ENCODE data around the gene AMIGO3. TPM values are rescaled to one million over a fixed set of nuclear protein-coding genes. Genes with fewer than 3 reads are reported as not detected.

AMIGO3 gene
- total RNA-seq, 3 donors from 2014 or later, result not detected

GRCh38 chr3:49683162-49683561, 36.3 kb downstream of the AMIGO3 start:
- intact Hi-C loops (cut with DNase I, micrococcal nuclease), result no loop called here
- no peak for TF ChIP-seq CTCF (IDR thresholded peaks at IDR 0.05)
- no peak for DNase-seq
- Histone ChIP-seq H3K36me3 (ENCODE audit: low read depth) (peaks cover 10% of the 10 kb centered on the region), H3K4me3 (no peak overlapping the region), H3K4me1 (ENCODE audit: low read depth) (peaks cover 2% of the 10 kb centered on the region), H3K9me3 (no peaks in the 10 kb centered on the region)
- ATAC-seq, result no peak

DNA sequence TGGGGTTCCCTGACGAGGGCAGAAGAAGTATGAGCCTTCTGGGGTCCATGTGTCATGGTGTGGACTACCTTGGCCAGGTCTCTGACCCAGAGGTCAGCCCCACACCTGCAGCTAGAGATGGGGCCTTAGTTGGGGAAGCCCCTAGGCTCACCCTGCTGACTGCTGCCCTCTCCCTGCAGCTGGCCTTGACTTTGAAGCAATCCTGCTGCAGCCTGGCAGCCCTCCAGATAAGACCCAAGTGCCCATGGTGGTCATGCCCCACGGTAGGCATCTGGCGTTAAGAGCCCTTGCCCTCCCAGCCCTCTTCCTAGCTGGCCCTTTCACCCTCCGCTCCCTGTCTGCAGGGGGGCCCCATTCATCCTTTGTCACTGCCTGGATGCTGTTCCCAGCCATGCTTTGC, 37.9 kb downstream of the AMIGO3 start:
- Histone ChIP-seq H3K9me3 (no peaks in the 10 kb centered on the region), H3K36me3 (ENCODE audit: low read depth) (peaks cover 10% of the 10 kb centered on the region), H3K4me3 (no peak overlapping the region), H3K4me1 (ENCODE audit: low read depth) (peaks cover 2% of the 10 kb centered on the region)
- DNase-seq, result no peak
- no peak for TF ChIP-seq CTCF (IDR thresholded peaks at IDR 0.05)
- no peak for ATAC-seq
- intact Hi-C loops (cut with DNase I, micrococcal nuclease), result no loop called here

- Histone ChIP-seq H3K36me3 (ENCODE audit: low read depth) (peaks cover 10% of the 10 kb centered on the region), H3K4me1 (ENCODE audit: low read depth) (peaks cover 2% of the 10 kb centered on the region), H3K4me3 (no peak overlapping the region), H3K9me3 (no peaks in the 10 kb centered on the region)
- intact Hi-C loops (cut with DNase I, micrococcal nuclease), result no loop called here
- DNase-seq (no peak), ATAC-seq (no peak)
- TF ChIP-seq CTCF (IDR thresholded peaks at IDR 0.05), result no peak
Observed at GRCh38 chr3:49681232-49681522, 38.3 kb downstream of the AMIGO3 start.

DNA sequence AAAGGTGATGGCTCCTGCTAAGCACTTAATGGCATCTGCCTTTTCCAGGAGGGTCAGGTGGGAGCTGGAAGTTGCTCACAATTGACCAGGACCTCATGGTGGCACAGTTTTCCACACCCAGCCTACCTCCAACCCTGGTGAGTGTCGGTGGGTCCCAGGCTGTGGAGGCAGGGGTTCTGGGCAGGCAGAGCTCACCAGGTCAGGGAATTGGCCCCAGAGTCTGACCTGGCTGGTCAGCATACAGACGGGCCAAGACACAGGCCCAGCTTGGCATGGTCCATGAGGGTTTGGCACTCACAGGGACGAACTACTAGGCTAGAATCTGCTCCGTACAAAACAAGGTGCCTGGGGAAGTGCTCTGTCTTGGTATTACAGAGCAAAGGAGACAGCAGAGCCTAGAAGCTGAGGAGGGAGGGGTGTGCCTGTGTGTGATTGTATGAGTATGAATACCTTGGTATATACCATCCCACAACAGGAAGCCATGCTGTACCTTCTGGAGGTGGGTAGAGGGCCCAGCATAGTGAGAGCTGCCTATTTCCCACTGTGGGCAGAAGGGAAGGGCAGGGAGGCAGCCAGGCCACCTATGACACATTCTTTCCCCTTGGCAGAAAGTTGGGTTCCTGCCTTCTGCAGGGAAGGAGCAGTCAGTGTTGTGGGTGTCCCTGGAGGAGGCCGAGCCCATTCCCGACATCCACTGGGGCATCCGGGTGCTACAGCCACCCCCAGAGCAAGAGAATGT, 38.8 kb downstream of the AMIGO3 start:
- DNase-seq (no peak), ATAC-seq (no peak)
- H3K9me3 ChIP-seq, result no peaks in the 10 kb centered on the region
- no peak overlapping the region for H3K4me3 ChIP-seq
- intact Hi-C loops (cut with DNase I, micrococcal nuclease), result no loop called here
- peaks cover 10% of the 10 kb centered on the region for H3K36me3 ChIP-seq (ENCODE audit: low read depth)
- no peaks in the 10 kb centered on the region for H3K4me1 ChIP-seq (ENCODE audit: low read depth)
- TF ChIP-seq CTCF (IDR thresholded peaks at IDR 0.05), result no peak

GRCh38 chr3:49675912-49676311, 43.6 kb downstream of the AMIGO3 start:
- no peak overlapping the region for H3K4me3 ChIP-seq
- no peaks in the 10 kb centered on the region for H3K36me3 ChIP-seq (ENCODE audit: low read depth)
- H3K4me1 ChIP-seq (ENCODE audit: low read depth), result peaks cover 13% of the 10 kb centered on the region
- ATAC-seq (no peak), DNase-seq (no peak)
- intact Hi-C loops (cut with DNase I, micrococcal nuclease), result no loop called here
- TF ChIP-seq CTCF (IDR thresholded peaks at IDR 0.05), result no peak
- no peaks in the 10 kb centered on the region for H3K9me3 ChIP-seq

All from mucosa of descending colon (tissue), 3 donors.